Measurements from ENCODE around the gene CDKAL1.

Gene CDKAL1

GRCh38 chr6:20673458-20673857 lies 139.2 kb downstream of the CDKAL1 start:
- Histone ChIP-seq H3K36me3 (ENCODE audit: control insufficient read depth, insufficient read depth, low read length) (no peaks in the 10 kb centered on the region), H3K9me3 (ENCODE audit: control insufficient read depth, low read length) (no peaks in the 10 kb centered on the region), H3K4me1 (ENCODE audit: control insufficient read depth, insufficient read depth, low read length, poor library complexity, severe bottlenecking) (no peaks in the 10 kb centered on the region), H3K4me3 (ENCODE audit: extremely low read depth, insufficient read depth, low read length, poor library complexity, severe bottlenecking) (no peak overlapping the region), H3K27ac (ENCODE audit: low read depth, low read length, severe bottlenecking) (no peak overlapping the region)
- 100% methylated on average over 3 of the region's 4 CpGs for WGBS, 2 experiments (ENCODE audit: insufficient coverage in 2 of 2)

GRCh38 chr6:20674664-20675063 lies 140.4 kb downstream of the CDKAL1 start:
- H3K27ac ChIP-seq (ENCODE audit: low read depth, low read length, severe bottlenecking) = no peak overlapping the region
- no peaks in the 10 kb centered on the region for H3K4me1 ChIP-seq (ENCODE audit: control insufficient read depth, insufficient read depth, low read length, poor library complexity, severe bottlenecking)
- H3K4me3 ChIP-seq (ENCODE audit: extremely low read depth, insufficient read depth, low read length, poor library complexity, severe bottlenecking) = no peak overlapping the region
- H3K36me3 ChIP-seq (ENCODE audit: control insufficient read depth, insufficient read depth, low read length) = no peaks in the 10 kb centered on the region
- no CpG with 5 or more reads among the region's 1 CpG for WGBS, 2 experiments (ENCODE audit: insufficient coverage in 2 of 2)
- no peaks in the 10 kb centered on the region for H3K9me3 ChIP-seq (ENCODE audit: control insufficient read depth, low read length)

GRCh38 chr6:20678831-20679352 lies 144.6 kb downstream of the CDKAL1 start:
- no peaks in the 10 kb centered on the region for H3K9me3 ChIP-seq (ENCODE audit: control insufficient read depth, low read length)
- H3K4me3 ChIP-seq (ENCODE audit: extremely low read depth, insufficient read depth, low read length, poor library complexity, severe bottlenecking) = no peak overlapping the region
- H3K4me1 ChIP-seq (ENCODE audit: control insufficient read depth, insufficient read depth, low read length, poor library complexity, severe bottlenecking) = no peaks in the 10 kb centered on the region
- no peak overlapping the region for H3K27ac ChIP-seq (ENCODE audit: low read depth, low read length, severe bottlenecking)
- WGBS, 2 experiments (ENCODE audit: insufficient coverage in 2 of 2) = 100% methylated on average over 1 of the region's 2 CpGs
- H3K36me3 ChIP-seq (ENCODE audit: control insufficient read depth, insufficient read depth, low read length) = no peaks in the 10 kb centered on the region

- WGBS, 2 experiments (ENCODE audit: insufficient coverage in 2 of 2) = no CpG with 5 or more reads among the region's 4 CpGs
- no peaks in the 10 kb centered on the region for H3K36me3 ChIP-seq (ENCODE audit: control insufficient read depth, insufficient read depth, low read length)
- no peaks in the 10 kb centered on the region for H3K4me1 ChIP-seq (ENCODE audit: control insufficient read depth, insufficient read depth, low read length, poor library complexity, severe bottlenecking)
- no peak overlapping the region for H3K4me3 ChIP-seq (ENCODE audit: extremely low read depth, insufficient read depth, low read length, poor library complexity, severe bottlenecking)
- H3K27ac ChIP-seq (ENCODE audit: low read depth, low read length, severe bottlenecking) = no peak overlapping the region
- no peaks in the 10 kb centered on the region for H3K9me3 ChIP-seq (ENCODE audit: control insufficient read depth, low read length)
Measured at GRCh38 chr6:20680697-20681165, 146.5 kb downstream of the CDKAL1 start.

- Histone ChIP-seq H3K9me3 (ENCODE audit: control insufficient read depth, low read length) (no peaks in the 10 kb centered on the region), H3K4me1 (ENCODE audit: control insufficient read depth, insufficient read depth, low read length, poor library complexity, severe bottlenecking) (no peaks in the 10 kb centered on the region), H3K36me3 (ENCODE audit: control insufficient read depth, insufficient read depth, low read length) (no peaks in the 10 kb centered on the region), H3K4me3 (ENCODE audit: extremely low read depth, insufficient read depth, low read length, poor library complexity, severe bottlenecking) (no peak overlapping the region), H3K27ac (ENCODE audit: low read depth, low read length, severe bottlenecking) (no peak overlapping the region)
Measured at GRCh38 chr6:20681243-20681684, 147.0 kb downstream of the CDKAL1 start.

- H3K27ac ChIP-seq (ENCODE audit: low read depth, low read length, severe bottlenecking) = no peak overlapping the region
- no peaks in the 10 kb centered on the region for H3K9me3 ChIP-seq (ENCODE audit: control insufficient read depth, low read length)
- no peaks in the 10 kb centered on the region for H3K36me3 ChIP-seq (ENCODE audit: control insufficient read depth, insufficient read depth, low read length)
- no peak overlapping the region for H3K4me3 ChIP-seq (ENCODE audit: extremely low read depth, insufficient read depth, low read length, poor library complexity, severe bottlenecking)
- 100% methylated on average over 1 to 2 of the region's 3 CpGs for WGBS, 2 experiments (ENCODE audit: insufficient coverage in 2 of 2)
- H3K4me1 ChIP-seq (ENCODE audit: control insufficient read depth, insufficient read depth, low read length, poor library complexity, severe bottlenecking) = peaks cover 7% of the 10 kb centered on the region
Measured at GRCh38 chr6:20684474-20684873, 150.2 kb downstream of the CDKAL1 start.

GRCh38 chr6:20686142-20686541 lies 151.9 kb downstream of the CDKAL1 start:
- no peak overlapping the region for H3K4me3 ChIP-seq (ENCODE audit: extremely low read depth, insufficient read depth, low read length, poor library complexity, severe bottlenecking)
- 34 to 71% methylated on average over 2 to 4 of the region's 6 CpGs for WGBS, 2 experiments (ENCODE audit: insufficient coverage in 2 of 2)
- H3K9me3 ChIP-seq (ENCODE audit: control insufficient read depth, low read length) = no peaks in the 10 kb centered on the region
- H3K4me1 ChIP-seq (ENCODE audit: control insufficient read depth, insufficient read depth, low read length, poor library complexity, severe bottlenecking) = peaks cover 7% of the 10 kb centered on the region
- no peaks in the 10 kb centered on the region for H3K36me3 ChIP-seq (ENCODE audit: control insufficient read depth, insufficient read depth, low read length)
- no peak overlapping the region for H3K27ac ChIP-seq (ENCODE audit: low read depth, low read length, severe bottlenecking)

- Histone ChIP-seq H3K4me3 (ENCODE audit: extremely low read depth, insufficient read depth, low read length, poor library complexity, severe bottlenecking) (no peak overlapping the region), H3K27ac (ENCODE audit: low read depth, low read length, severe bottlenecking) (no peak overlapping the region), H3K4me1 (ENCODE audit: control insufficient read depth, insufficient read depth, low read length, poor library complexity, severe bottlenecking) (peaks cover 7% of the 10 kb centered on the region), H3K9me3 (ENCODE audit: control insufficient read depth, low read length) (no peaks in the 10 kb centered on the region), H3K36me3 (ENCODE audit: control insufficient read depth, insufficient read depth, low read length) (no peaks in the 10 kb centered on the region)
- no CpG with 5 or more reads among the region's 2 CpGs for WGBS, 2 experiments (ENCODE audit: insufficient coverage in 2 of 2)
Measured at GRCh38 chr6:20687494-20687893, 153.2 kb downstream of the CDKAL1 start.

- Histone ChIP-seq H3K4me3 (ENCODE audit: extremely low read depth, insufficient read depth, low read length, poor library complexity, severe bottlenecking) (no peak overlapping the region), H3K36me3 (ENCODE audit: control insufficient read depth, insufficient read depth, low read length) (no peaks in the 10 kb centered on the region), H3K27ac (ENCODE audit: low read depth, low read length, severe bottlenecking) (no peak overlapping the region), H3K4me1 (ENCODE audit: control insufficient read depth, insufficient read depth, low read length, poor library complexity, severe bottlenecking) (peaks cover 7% of the 10 kb centered on the region), H3K9me3 (ENCODE audit: control insufficient read depth, low read length) (no peaks in the 10 kb centered on the region)
- 90% methylated on average over 1 to 2 of the region's 4 CpGs for WGBS, 2 experiments (ENCODE audit: insufficient coverage in 2 of 2)
Measured at GRCh38 chr6:20688710-20689500, 154.6 kb downstream of the CDKAL1 start.

- H3K27ac ChIP-seq (ENCODE audit: low read depth, low read length, severe bottlenecking) = no peak overlapping the region
- peaks cover 7% of the 10 kb centered on the region for H3K4me1 ChIP-seq (ENCODE audit: control insufficient read depth, insufficient read depth, low read length, poor library complexity, severe bottlenecking)
- H3K9me3 ChIP-seq (ENCODE audit: control insufficient read depth, low read length) = no peaks in the 10 kb centered on the region
- 100% methylated on average over 2 to 3 of the region's 5 CpGs for WGBS, 2 experiments (ENCODE audit: insufficient coverage in 2 of 2)
- no peaks in the 10 kb centered on the region for H3K36me3 ChIP-seq (ENCODE audit: control insufficient read depth, insufficient read depth, low read length)
- H3K4me3 ChIP-seq (ENCODE audit: extremely low read depth, insufficient read depth, low read length, poor library complexity, severe bottlenecking) = no peak overlapping the region
Measured at GRCh38 chr6:20691185-20691584, 156.9 kb downstream of the CDKAL1 start.

- Histone ChIP-seq H3K4me3 (ENCODE audit: extremely low read depth, insufficient read depth, low read length, poor library complexity, severe bottlenecking) (no peak overlapping the region), H3K9me3 (ENCODE audit: control insufficient read depth, low read length) (no peaks in the 10 kb centered on the region), H3K36me3 (ENCODE audit: control insufficient read depth, insufficient read depth, low read length) (no peaks in the 10 kb centered on the region), H3K4me1 (ENCODE audit: control insufficient read depth, insufficient read depth, low read length, poor library complexity, severe bottlenecking) (peaks cover 7% of the 10 kb centered on the region), H3K27ac (ENCODE audit: low read depth, low read length, severe bottlenecking) (no peak overlapping the region)
Measured at GRCh38 chr6:20692023-20692422, 157.8 kb downstream of the CDKAL1 start.
